ENCODE measurements around the gene ZNF583. TPM values are rescaled to one million over a fixed set of nuclear protein-coding genes. Genes with fewer than 3 reads are reported as not detected.

ZNF583 gene
- total RNA-seq, 2 experiments from 2014 or later = 1.6 to 1.9 TPM

DNA sequence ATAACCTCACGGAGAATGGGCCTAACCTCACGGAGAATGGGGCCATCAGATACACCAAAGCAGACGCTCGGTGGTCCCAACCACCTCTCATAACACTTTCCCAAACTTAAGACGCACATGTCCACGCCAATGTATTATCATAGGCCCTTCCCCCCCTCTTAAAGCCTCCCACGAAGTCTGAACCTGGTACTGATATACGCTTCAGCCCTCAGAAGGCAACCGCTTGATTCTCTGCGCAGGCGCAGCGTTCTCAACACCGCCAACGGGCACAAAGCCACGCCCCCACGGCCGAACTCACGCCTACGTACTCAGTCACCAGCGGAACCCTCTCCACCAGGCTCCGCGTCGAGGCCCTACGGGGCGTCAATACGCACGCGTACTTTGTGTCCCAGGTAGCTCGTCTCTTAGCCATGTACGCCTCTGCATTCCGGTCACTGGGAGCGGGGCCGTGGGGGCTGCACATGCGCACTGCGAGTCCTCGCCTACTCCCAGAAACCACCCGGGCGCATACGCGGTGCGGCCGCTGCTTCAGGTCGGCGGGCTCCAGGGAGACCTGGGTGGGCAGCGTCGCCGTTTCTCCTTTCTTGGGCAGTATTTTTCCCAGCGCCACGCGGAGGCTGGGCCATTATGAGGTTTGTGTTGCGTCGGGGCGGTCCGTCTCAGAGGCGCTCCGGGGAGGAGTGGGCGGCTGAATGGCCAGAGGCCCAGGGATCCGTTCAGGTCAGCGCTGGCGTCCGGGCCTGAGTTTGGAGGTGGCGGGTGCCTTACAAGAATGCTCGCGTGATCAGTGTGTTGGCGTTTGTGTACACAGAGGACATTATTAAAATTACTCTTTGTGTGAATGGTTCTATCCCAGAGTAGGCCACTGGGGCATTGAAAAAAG lies 36.1 kb upstream of the ZNF583 start:
- ChIA-PET CTCF (interaction anchor here (1.2 to 2.0 kb wide), 7 partner anchors 11 to 302 kb away, joined by 3 to 10 read pairs (median 5); partner anchors contain the start of gene ZNF582), POLR2A (interaction anchor here (0.6 to 1.8 kb wide), 4 partner anchors 10 to 828 kb away, joined by 3 to 4 read pairs (median 3); no protein-coding TSS in a partner anchor)
- DNase-seq (peak; percentile 92), ATAC-seq (peak; percentile 99)
- H3K36me3 Mint-ChIP-seq (ENCODE audit: low read depth) = peaks cover 73% of the 10 kb centered on the region
- peaks cover 21% of the 10 kb centered on the region for H3K4me1 Mint-ChIP-seq (ENCODE audit: low read depth)
- H3K27me3 Mint-ChIP-seq = no peaks in the 10 kb centered on the region
- intact Hi-C loops (cut with micrococcal nuclease) = no loop called here
- peaks cover 61% of the 10 kb centered on the region for H3K9me3 Mint-ChIP-seq
- peak overlapping the region; percentile 87 for H3K27ac Mint-ChIP-seq
- peak overlapping the region; percentile 90 for H3K4me3 Mint-ChIP-seq
- TF ChIP-seq, protein P1, sequence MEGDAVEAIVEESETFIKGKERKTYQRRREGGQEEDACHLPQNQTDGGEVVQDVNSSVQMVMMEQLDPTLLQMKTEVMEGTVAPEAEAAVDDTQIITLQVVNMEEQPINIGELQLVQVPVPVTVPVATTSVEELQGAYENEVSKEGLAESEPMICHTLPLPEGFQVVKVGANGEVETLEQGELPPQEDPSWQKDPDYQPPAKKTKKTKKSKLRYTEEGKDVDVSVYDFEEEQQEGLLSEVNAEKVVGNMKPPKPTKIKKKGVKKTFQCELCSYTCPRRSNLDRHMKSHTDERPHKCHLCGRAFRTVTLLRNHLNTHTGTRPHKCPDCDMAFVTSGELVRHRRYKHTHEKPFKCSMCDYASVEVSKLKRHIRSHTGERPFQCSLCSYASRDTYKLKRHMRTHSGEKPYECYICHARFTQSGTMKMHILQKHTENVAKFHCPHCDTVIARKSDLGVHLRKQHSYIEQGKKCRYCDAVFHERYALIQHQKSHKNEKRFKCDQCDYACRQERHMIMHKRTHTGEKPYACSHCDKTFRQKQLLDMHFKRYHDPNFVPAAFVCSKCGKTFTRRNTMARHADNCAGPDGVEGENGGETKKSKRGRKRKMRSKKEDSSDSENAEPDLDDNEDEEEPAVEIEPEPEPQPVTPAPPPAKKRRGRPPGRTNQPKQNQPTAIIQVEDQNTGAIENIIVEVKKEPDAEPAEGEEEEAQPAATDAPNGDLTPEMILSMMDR (IDR thresholded peaks at IDR 0.05) = peak; percentile 22

DNA sequence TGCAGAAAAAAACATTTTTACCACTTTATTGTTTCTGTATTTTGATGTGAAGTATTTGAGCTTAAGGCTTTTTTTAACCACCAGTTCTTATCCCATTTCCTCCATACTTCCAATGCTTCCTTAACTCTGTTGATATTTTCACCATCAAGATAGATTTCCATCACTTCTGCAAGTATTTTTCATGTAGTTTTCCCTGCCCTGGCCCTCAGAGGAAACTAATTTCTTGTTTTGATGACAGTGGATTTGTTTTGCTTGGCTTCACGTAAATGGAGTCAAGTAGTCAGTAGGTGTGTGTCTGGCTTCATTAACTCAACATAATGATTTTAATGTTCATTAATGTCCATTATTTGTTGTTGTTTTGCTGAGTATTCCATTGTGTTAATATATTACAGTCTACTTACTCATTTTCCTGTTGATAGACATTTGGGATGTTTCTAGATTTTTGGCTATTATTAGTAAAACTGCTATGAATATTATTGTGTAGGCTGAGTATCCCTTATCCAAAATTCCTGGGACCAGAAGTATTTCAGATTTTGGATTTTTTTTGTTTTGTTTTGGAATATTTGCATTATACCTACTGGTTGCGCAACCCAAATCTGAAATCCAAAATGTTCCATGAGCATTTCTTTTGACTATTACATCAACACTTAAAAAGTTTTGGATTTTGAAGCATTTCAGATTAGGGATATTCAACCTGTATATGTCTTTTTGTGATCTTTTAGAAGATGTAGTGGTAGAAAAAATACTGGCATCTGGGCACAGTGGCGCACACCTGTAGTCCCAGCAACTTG lies 34.1 kb upstream of the ZNF583 start:
- TF ChIP-seq, protein P1 (IDR thresholded peaks at IDR 0.05) = no peak
- H3K4me1 Mint-ChIP-seq (ENCODE audit: low read depth) = peaks cover 21% of the 10 kb centered on the region
- H3K9me3 Mint-ChIP-seq = peaks cover 67% of the 10 kb centered on the region
- intact Hi-C loops (cut with micrococcal nuclease) = no loop called here
- no peaks in the 10 kb centered on the region for H3K27me3 Mint-ChIP-seq
- H3K4me3 Mint-ChIP-seq = peak overlapping the region; percentile 8
- POLR2A ChIA-PET = interaction anchor here (1.5 to 1.7 kb wide), 2 partner anchors 44 to 170 kb away, joined by 3 read pairs; no protein-coding TSS in a partner anchor
- ATAC-seq (no peak), DNase-seq (no peak)
- H3K27ac Mint-ChIP-seq = no peak overlapping the region
- peaks cover 85% of the 10 kb centered on the region for H3K36me3 Mint-ChIP-seq (ENCODE audit: low read depth)
- CTCF ChIA-PET = interaction anchor here (1.0 to 1.9 kb wide), 3 partner anchors 9 to 60 kb away, joined by 3 to 5 read pairs (median 5); partner anchors contain the start of gene ZNF582

DNA sequence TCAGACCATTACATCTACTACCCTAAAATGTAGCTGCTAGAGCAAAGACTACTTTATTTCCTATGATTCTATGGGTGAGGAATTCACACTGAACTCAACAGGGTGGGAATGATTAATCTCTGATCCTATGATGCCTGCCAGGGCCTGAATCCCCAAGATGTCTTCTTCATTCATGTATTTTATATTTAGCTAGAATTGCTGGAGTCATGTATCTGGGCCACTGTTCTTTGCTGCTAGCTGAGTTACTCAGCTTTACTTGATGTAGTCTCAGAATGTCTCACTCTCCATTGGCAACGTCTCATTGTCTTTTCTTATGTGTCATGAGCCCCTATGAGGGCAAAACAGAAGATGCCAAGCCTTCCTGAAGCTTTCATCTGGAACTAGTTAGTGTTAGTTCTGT lies 31.9 kb upstream of the ZNF583 start:
- CTCF ChIA-PET = no interaction called here
- no peak for ATAC-seq
- POLR2A ChIA-PET = interaction anchor here (1.1 kb wide), 2 partner anchors 20 to 28 kb away, joined by 3 to 5 read pairs; no protein-coding TSS in a partner anchor
- Mint-ChIP-seq H3K27ac (no peak overlapping the region), H3K27me3 (no peaks in the 10 kb centered on the region), H3K36me3 (ENCODE audit: low read depth) (peaks cover 98% of the 10 kb centered on the region), H3K4me3 (no peak overlapping the region), H3K9me3 (peaks cover 72% of the 10 kb centered on the region), H3K4me1 (ENCODE audit: low read depth) (peaks cover 21% of the 10 kb centered on the region)
- intact Hi-C loops (cut with micrococcal nuclease) = no loop called here
- no peak for DNase-seq
- TF ChIP-seq, protein P1 (IDR thresholded peaks at IDR 0.05) = no peak

DNA sequence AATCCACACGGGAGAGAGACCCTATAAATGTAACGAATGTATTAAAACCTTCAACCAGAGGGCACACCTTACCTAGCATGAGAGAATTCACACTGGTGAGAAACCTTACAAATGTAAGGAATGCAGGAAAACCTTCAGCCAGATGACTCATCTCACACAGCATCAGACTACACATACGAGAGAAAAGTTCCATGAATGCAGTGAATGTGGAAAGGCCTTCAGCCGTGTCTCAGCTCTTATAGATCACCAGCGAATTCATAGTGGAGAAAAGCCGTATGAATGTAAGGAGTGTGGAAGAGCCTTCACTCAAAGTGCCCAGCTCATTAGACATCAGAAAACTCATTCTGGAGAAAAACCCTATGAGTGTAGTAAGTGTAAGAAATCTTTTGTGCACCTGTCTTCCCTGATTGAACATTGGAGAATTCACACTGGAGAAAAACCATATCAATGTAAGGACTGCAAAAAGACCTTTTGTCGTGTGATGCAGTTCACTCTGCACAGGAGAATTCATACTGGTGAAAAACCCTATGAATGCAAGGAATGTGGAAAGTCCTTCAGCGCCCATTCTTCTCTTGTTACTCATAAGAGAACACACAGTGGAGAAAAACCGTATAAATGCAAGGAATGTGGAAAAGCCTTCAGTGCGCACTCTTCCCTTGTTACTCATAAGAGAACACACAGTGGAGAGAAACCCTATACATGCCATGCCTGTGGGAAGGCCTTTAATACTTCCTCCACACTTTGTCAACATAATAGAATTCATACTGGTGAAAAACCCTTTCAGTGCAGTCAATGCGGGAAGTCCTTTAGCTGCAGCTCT lies 26.8 kb upstream of the ZNF583 start:
- DNase-seq (no peak), ATAC-seq (no peak)
- CTCF ChIA-PET = no interaction called here
- H3K9me3 Mint-ChIP-seq = peaks cover 74% of the 10 kb centered on the region
- TF ChIP-seq, protein P1 (IDR thresholded peaks at IDR 0.05) = no peak
- H3K27me3 Mint-ChIP-seq = no peaks in the 10 kb centered on the region
- intact Hi-C loops (cut with micrococcal nuclease) = no loop called here
- H3K4me1 Mint-ChIP-seq (ENCODE audit: low read depth) = peaks cover 5% of the 10 kb centered on the region
- no peak overlapping the region for H3K4me3 Mint-ChIP-seq
- H3K27ac Mint-ChIP-seq = no peak overlapping the region
- peaks cover 81% of the 10 kb centered on the region for H3K36me3 Mint-ChIP-seq (ENCODE audit: low read depth)
- POLR2A ChIA-PET = interaction anchor here (1.4 kb wide), 1 partner anchor 9 kb away, joined by 4 read pairs; no protein-coding TSS in a partner anchor

Data from activated CD8-positive, alpha-beta T cell treated with anti-CD3 and anti-CD28 coated beads for 36 hours (primary cell).